ENCODE results near the gene GPR89B.
"Not testable (repeated sequence)": the region's sequence is repeated elsewhere in the genome, so short reads cannot be mapped to it uniquely, and the experiment has no call there.

The GPR89B gene

DNA sequence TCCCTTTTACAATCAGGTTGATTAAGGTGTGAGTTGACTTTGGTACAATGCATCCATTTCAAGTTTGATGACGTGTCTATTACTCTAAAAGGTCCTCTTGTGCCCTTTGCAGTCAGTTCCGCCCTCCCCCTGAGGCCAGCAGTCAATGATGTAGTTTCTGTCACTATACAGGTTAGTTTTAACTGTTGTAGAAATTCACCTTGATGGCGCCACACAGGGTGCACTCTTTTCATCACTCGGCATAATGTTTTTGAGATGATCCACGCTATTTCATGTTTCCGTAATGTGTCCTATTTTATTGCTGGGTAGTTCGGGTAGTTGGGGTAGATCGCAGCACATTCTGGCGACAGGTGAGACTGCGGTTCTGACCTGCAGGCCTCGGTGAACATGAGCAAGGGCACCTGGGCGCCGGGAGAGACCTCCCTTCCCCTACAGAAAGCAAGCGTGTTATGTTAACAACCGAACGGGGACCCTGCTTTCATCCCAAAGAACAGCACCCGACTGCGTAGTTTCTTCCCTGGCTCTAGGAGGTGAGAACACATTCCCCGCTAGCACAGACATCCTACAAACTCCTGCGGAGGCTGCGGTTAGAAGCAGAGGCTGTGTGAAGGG, 109.7 kb downstream of the GPR89B start:
- not testable (repeated sequence) for DNase-seq

GRCh38 chr1:148038462-148039333, 110.5 kb downstream of the GPR89B start:
- peak; percentile 69 for DNase-seq

All from activated CD4-positive, alpha-beta T cell treated with anti-CD3 and anti-CD28 coated beads for 48 hours (primary cell).